Thoracic aorta (tissue), 2 donors: ENCODE results near the gene STX8. TPM values are rescaled to one million over a fixed set of nuclear protein-coding genes. Genes with fewer than 3 reads are reported as not detected.

Source experiments
- ATAC-seq: fragments of 150-250 bp; one replicate; pipeline ENCODE4 v1.8.0; 2017; ENCODE audit warnings: low read depth; ENCODE audit not compliant: insufficient number of reproducible peaks, low FRiP score
- DNase-seq: peaks from one replicate; pipeline ENCODE4 v3.0.0-alpha.2; 2020; ENCODE audit warnings: low spot score
- H3K27ac ChIP-seq, 2 donors: fragments of 200-600 bp; sonication (generic); 1 replicate in 1 of 2; 2 replicates in 1 of 2; pipeline ENCODE4 v1.5.1; 2016; ENCODE audit warnings: mild to moderate bottlenecking in 2 of 2, moderate library complexity in 2 of 2
- H3K27me3 ChIP-seq: fragments of 200-600 bp; sonication (generic); replicated peaks from 2 replicates; pipeline ENCODE4 v1.6.0; 2016; ENCODE audit warnings: mild to moderate bottlenecking; ENCODE audit not compliant: insufficient read depth
- H3K36me3 ChIP-seq: fragments of 200-600 bp; sonication (generic); one replicate; pipeline ENCODE4 v1.5.1; 2016
- H3K4me1 ChIP-seq, 2 donors: fragments of 200-600 bp; sonication (generic); 1 replicate in 1 of 2; 2 replicates in 1 of 2; pipeline versions ENCODE4 v1.5.1 to v1.6.0; 2016; ENCODE audit warnings: low read depth in 2 of 2, mild to moderate bottlenecking in 1 of 2; ENCODE audit not compliant: control insufficient read depth in 1 of 2
- H3K4me3 ChIP-seq: fragments of 200-600 bp; sonication (generic); 2 replicates; pipeline ENCODE4 v1.5.1; 2016; ENCODE audit warnings: mild to moderate bottlenecking
- H3K9me3 ChIP-seq: fragments of 200-600 bp; sonication (generic); 2 replicates; pipeline ENCODE4 v1.5.1; 2016
- CTCF ChIP-seq: fragments of 200-600 bp; sonication (generic); IDR thresholded peaks from one replicate; pipeline ENCODE4 v1.5.1; 2019; ENCODE audit warnings: antibody characterized with exemption
- total RNA-seq, 2 donors: library from RNA; depleted of rRNA; stranded (reverse); fragments of >200 nt; gene quantifications; one replicate each; pipeline versions ENCODE4 v1.1.0 to v1.2.3, GENCODE V29; 2016

The STX8 gene
- total RNA-seq, 2 donors from 2014 or later = 93.9 to 99.8 TPM

- Histone ChIP-seq H3K9me3 (no peaks in the 10 kb centered on the region), H3K36me3 (no peaks in the 10 kb centered on the region), H3K27ac (no peak overlapping the region), H3K4me1 (peaks cover 0 to 31% of the 10 kb centered on the region in 2 donors), H3K4me3 (no peak overlapping the region), H3K27me3 (no peaks in the 10 kb centered on the region)
- ATAC-seq (no peak), DNase-seq (no peak)
- TF ChIP-seq CTCF = no peak
Observed at GRCh38 chr17:9269350-9270035, 306.1 kb downstream of the STX8 start.

- Histone ChIP-seq H3K36me3 (no peaks in the 10 kb centered on the region), H3K9me3 (no peaks in the 10 kb centered on the region), H3K4me3 (no peak overlapping the region), H3K27ac (no peak overlapping the region), H3K4me1 (peaks cover 0 to 24% of the 10 kb centered on the region in 2 donors), H3K27me3 (no peaks in the 10 kb centered on the region)
- DNase-seq = no peak
- no peak for TF ChIP-seq CTCF
- ATAC-seq = no peak
Observed at GRCh38 chr17:9268546-9268945, 307.1 kb downstream of the STX8 start.

GRCh38 chr17:9266697-9267117 lies 308.9 kb downstream of the STX8 start:
- ATAC-seq (no peak), DNase-seq (no peak)
- Histone ChIP-seq H3K27ac (peak overlapping the region in 1 of 2 donors; percentile 56), H3K9me3 (no peaks in the 10 kb centered on the region), H3K4me3 (peak overlapping the region; percentile 58), H3K36me3 (no peaks in the 10 kb centered on the region), H3K27me3 (no peaks in the 10 kb centered on the region), H3K4me1 (peaks cover 0 to 20% of the 10 kb centered on the region in 2 donors)
- TF ChIP-seq CTCF = no peak

GRCh38 chr17:9266031-9266680 lies 309.5 kb downstream of the STX8 start:
- peak; percentile 60 for ATAC-seq
- peak overlapping the region; percentile 58 for H3K4me3 ChIP-seq

More at GRCh38 chr17:9266031-9266680, 309.5 kb downstream of the STX8 start:
- Histone ChIP-seq H3K4me1 (peaks cover 0 to 20% of the 10 kb centered on the region in 2 donors), H3K27ac (peak overlapping the region in 1 of 2 donors; percentile 56), H3K27me3 (no peaks in the 10 kb centered on the region), H3K9me3 (no peaks in the 10 kb centered on the region), H3K36me3 (no peaks in the 10 kb centered on the region)
- no peak for DNase-seq
- TF ChIP-seq CTCF = no peak
